HCT116 (cell line): ENCODE results near the gene SETD1A.

Experiments used
- CTCF ChIP-seq, 3 experiments: fragments of 200-600 bp in 1 of 3; sonication (generic) in 1 of 3; IDR thresholded peaks in 2 of 3; conservative IDR thresholded peaks in 1 of 3; 2 replicates each; pipeline ENCODE4 v1.5.1; 2012 to 2017; ENCODE audit warnings: low read depth in 2 of 3, low read length in 2 of 3, antibody characterized with exemption in 1 of 3, borderline replicate concordance in 1 of 3, control low read depth in 1 of 3, mild to moderate bottlenecking in 1 of 3, mixed read lengths in 1 of 3, mixed run types in 1 of 3, moderate library complexity in 1 of 3; ENCODE audit not compliant: insufficient read depth in 1 of 3
- RAD21 ChIP-seq: IDR thresholded peaks from 2 replicates; pipeline ENCODE4 v1.6.1; 2012; ENCODE audit warnings: low read depth, mild to moderate bottlenecking
- ZFX ChIP-seq: fragments of 450-650 bp; IDR thresholded peaks from 2 replicates; pipeline ENCODE4 v1.6.1; 2017

GRCh38 chr16:30997725-30998711, 40.5 kb downstream of the SETD1A start:
- TF ChIP-seq ZFX (no peak), CTCF (IDR thresholded peaks at IDR 0.05 in 2 of 3, conservative IDR thresholded peaks at IDR 0.05 in 1 of 3; ENCODE audit: borderline replicate concordance in 1 of 3, insufficient read depth in 1 of 3, low read depth in 2 of 3, low read length in 2 of 3) (no peak), RAD21 (no peak)
